ENCODE measurements around the gene OSTC. TPM values are rescaled to one million over a fixed set of nuclear protein-coding genes. Genes with fewer than 3 reads are reported as not detected.

The OSTC gene
- total RNA-seq, 4 donors from 2014 or later, result 82.9 to 1,618 (median 118) TPM

- Histone ChIP-seq H3K4me3 (replicated peaks in 1 of 3) (no peak overlapping the region), H3K27ac (no peak overlapping the region), H3K9me3 (no peaks in the 10 kb centered on the region), H3K36me3 (no peaks in the 10 kb centered on the region), H3K27me3 (no peaks in the 10 kb centered on the region), H3K4me1 (no peaks in the 10 kb centered on the region)
- TF ChIP-seq POLR2A (IDR thresholded peaks at IDR 0.05) (no peak), CTCF (IDR thresholded peaks at IDR 0.05) (no peak)
- 75 to 78% methylated on average over 1 of the region's 1 CpG for WGBS, 2 donors
- DNase-seq, result no peak
- intact Hi-C loops (cut with DNase I), result no loop called here
Measured at GRCh38 chr4:108700081-108700757, 49.8 kb downstream of the OSTC start.

- H3K36me3 ChIP-seq, result no peaks in the 10 kb centered on the region
- TF ChIP-seq CTCF (IDR thresholded peaks at IDR 0.05), result no peak
- intact Hi-C loops (cut with DNase I), result no loop called here
- 66 to 68% methylated on average over 3 of the region's 3 CpGs for WGBS, 2 donors
- no peaks in the 10 kb centered on the region for H3K9me3 ChIP-seq
- H3K4me1 ChIP-seq, result no peaks in the 10 kb centered on the region
- DNase-seq, result no peak
- H3K4me3 ChIP-seq (replicated peaks in 1 of 3), result no peak overlapping the region
- H3K27me3 ChIP-seq, result no peaks in the 10 kb centered on the region
- no peak overlapping the region for H3K27ac ChIP-seq
Measured at GRCh38 chr4:108702960-108703359, 52.6 kb downstream of the OSTC start.

GRCh38 chr4:108703370-108703769 is 53.0 kb downstream of the OSTC start:
- no peaks in the 10 kb centered on the region for H3K36me3 ChIP-seq
- no peaks in the 10 kb centered on the region for H3K4me1 ChIP-seq
- H3K27me3 ChIP-seq, result no peaks in the 10 kb centered on the region
- no peak for DNase-seq
- TF ChIP-seq POLR2A (IDR thresholded peaks at IDR 0.05) (no peak), CTCF (IDR thresholded peaks at IDR 0.05) (no peak)
- no peak overlapping the region for H3K27ac ChIP-seq
- intact Hi-C loops (cut with DNase I), result no loop called here
- H3K9me3 ChIP-seq, result no peaks in the 10 kb centered on the region
- no peak overlapping the region for H3K4me3 ChIP-seq (replicated peaks in 1 of 3)

GRCh38 chr4:108703966-108704365 is 53.6 kb downstream of the OSTC start:
- Histone ChIP-seq H3K4me1 (no peaks in the 10 kb centered on the region), H3K4me3 (replicated peaks in 1 of 3) (no peak overlapping the region), H3K9me3 (no peaks in the 10 kb centered on the region), H3K27me3 (no peaks in the 10 kb centered on the region), H3K36me3 (no peaks in the 10 kb centered on the region), H3K27ac (no peak overlapping the region)
- no peak for TF ChIP-seq POLR2A (IDR thresholded peaks at IDR 0.05)
- no peak for DNase-seq
- intact Hi-C loops (cut with DNase I), result no loop called here
- 86 to 91% methylated on average over 2 of the region's 2 CpGs for WGBS, 2 donors

- H3K4me3 ChIP-seq (replicated peaks in 1 of 3), result no peak overlapping the region
- DNase-seq, result no peak
- no peaks in the 10 kb centered on the region for H3K9me3 ChIP-seq
- no peaks in the 10 kb centered on the region for H3K4me1 ChIP-seq
- intact Hi-C loops (cut with DNase I), result no loop called here
- no peak for TF ChIP-seq CTCF (IDR thresholded peaks at IDR 0.05)
- TF ChIP-seq POLR2A (IDR thresholded peaks at IDR 0.05), result no peak
- no peaks in the 10 kb centered on the region for H3K36me3 ChIP-seq
- H3K27me3 ChIP-seq, result no peaks in the 10 kb centered on the region
- H3K27ac ChIP-seq, result no peak overlapping the region
- 68 to 70% methylated on average over 4 of the region's 4 CpGs for WGBS, 2 donors
Measured at GRCh38 chr4:108706289-108706688, 55.9 kb downstream of the OSTC start.
